HG02588 (cell line): Measurements from ENCODE around the gene USP9Y.

ENCODE experiments used
- ATAC-seq: cut with Tn5 transposase; IDR thresholded peaks from one replicate; pipeline ENCODE4 v1.9.1; 2021; ENCODE audit warnings: mild to moderate bottlenecking, moderate library complexity; ENCODE audit not compliant: unreplicated experiment

USP9Y gene

GRCh38 chrY:12765976-12766375 is 64.9 kb downstream of the USP9Y start:
- no peak for ATAC-seq

DNA sequence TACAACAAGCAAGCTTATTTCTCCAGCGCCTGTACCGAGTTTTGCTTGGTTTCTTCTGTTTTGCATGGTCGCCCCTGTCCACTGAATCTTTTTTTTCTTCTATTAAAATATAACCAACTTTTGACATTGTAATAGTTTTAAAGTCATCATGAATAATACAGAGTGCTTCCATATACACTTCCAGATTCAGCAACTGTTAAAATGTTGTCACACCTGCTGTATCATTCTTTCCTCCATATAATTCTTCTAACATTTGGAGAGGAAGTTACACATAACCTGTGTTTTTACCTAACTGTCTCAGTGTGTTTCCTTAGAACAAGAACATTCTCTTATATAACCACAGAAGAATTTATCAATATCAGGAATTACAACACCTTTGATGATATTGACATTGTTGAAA is 83.5 kb downstream of the USP9Y start:
- no peak for ATAC-seq

GRCh38 chrY:12793999-12794398 is 93.0 kb downstream of the USP9Y start:
- ATAC-seq: no peak

DNA sequence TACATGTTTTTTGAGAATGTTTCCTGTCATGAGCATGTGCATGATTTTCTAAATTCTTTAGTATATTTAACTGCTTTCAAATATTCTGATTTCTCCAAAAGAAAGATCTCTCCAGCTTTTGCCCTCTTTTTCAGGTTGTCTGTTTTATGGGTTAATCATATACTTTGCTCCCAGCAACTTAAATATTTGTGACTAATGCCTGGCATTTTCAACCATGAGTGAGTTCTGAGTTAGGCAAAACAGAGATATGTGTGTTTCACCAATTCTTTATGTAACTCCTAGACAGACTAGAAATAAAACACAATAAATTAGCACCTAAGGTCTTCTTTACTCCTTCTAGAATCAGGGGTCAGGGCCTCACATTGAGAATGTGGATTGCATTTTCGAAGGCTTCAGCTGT is 107.0 kb downstream of the USP9Y start:
- ATAC-seq: no peak

- ATAC-seq: no peak
Observed at GRCh38 chrY:12809034-12809433, 108.0 kb downstream of the USP9Y start.

GRCh38 chrY:12823408-12823807 is 122.4 kb downstream of the USP9Y start:
- no peak for ATAC-seq

GRCh38 chrY:12826791-12827190 is 125.8 kb downstream of the USP9Y start:
- ATAC-seq: no peak

DNA sequence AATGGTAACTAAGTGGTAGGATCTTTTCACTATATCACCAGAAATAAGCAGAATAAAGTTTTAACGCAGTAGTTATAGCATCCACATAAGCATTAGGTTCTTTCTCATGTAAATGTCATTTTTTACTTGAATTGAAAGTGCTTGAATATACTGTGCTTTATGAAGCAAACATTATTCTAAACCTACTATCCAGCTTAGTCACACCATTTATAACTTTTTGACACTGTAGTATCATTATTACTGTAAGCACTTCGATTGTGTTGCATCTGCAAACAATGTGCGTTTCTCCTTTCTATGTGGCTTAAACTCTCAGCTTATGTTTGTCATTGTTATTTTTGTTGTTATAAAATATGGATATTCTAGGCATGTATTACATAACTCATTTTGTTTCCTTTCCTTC is 132.3 kb downstream of the USP9Y start:
- no peak for ATAC-seq

- no peak for ATAC-seq
Observed at GRCh38 chrY:12837550-12837949, 136.5 kb downstream of the USP9Y start.

GRCh38 chrY:12841368-12841767 is 140.3 kb downstream of the USP9Y start:
- no peak for ATAC-seq

DNA sequence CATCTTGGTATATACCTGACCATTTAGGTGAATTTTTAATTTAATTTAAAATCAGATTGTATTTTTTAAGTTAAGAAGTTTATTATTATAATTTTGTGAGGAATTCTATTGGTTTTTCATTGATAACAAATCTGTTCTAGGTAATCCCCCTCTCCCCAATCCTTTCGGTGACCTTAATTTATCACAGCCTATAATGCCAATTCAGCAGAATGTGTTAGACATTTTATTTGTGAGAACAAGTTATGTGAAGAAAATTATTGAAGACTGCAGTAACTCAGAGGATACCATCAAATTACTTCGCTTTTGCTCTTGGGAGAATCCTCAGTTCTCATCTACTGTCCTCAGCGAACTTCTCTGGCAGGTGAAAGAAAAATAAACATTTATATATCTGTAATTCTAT is 145.8 kb downstream of the USP9Y start:
- ATAC-seq: no peak

DNA sequence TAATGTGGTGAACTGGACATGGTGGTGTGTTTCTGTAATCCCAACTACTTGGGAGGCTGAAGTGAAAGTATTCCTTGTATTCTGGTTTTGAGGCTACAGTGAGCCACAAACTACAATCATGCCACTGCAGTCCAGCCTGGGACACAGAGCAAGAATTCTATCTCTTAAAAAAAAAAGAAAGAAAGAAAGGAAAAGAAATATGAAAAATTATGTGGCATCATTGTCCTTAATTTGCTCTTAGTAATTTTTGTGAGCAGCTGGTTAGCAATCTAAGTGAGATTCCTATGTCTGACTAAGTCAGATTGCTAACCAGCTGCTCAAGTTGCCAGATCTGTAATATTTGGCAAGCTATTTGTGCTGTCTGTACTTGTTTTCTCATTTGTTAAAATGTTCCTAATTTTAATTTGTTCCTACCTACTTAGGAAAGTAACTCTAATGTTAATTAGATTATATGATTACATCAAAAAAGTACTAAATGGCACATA is 154.8 kb downstream of the USP9Y start:
- no peak for ATAC-seq

DNA sequence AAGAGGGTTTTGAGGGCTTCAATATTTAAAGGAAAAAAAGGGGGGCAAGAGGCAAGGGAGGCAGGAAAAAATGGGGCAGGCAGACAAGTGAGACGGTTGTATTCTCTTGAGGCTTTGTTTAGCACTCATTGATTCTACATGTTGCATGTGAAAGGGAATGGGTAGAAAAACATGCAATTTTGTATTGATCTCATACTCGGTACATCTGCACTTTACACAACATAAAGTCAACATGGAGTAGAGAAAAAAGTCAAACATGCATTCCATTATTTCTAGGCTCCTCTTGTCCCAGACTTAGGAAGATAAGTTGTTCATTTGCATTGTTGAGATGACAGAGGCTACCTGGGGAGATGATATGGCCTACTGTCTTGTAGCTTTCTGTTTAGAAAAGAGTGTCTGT is 166.9 kb downstream of the USP9Y start:
- no peak for ATAC-seq

- no peak for ATAC-seq
Observed at GRCh38 chrY:12896973-12897372, 195.9 kb downstream of the USP9Y start.

GRCh38 chrY:12898604-12899003 is 197.6 kb downstream of the USP9Y start:
- no peak for ATAC-seq

- ATAC-seq: peak; percentile 86
Observed at GRCh38 chrY:12904618-12905516, 203.8 kb downstream of the USP9Y start, which contains the start of gene DDX3Y. Gene DDX3Y, plus strand, starts transcription at chrY:12904868. Its CDS starts 69 bp downstream, at chrY:12904937.

- peak; percentile 42 for ATAC-seq
Observed at GRCh38 chrY:12905517-12905872, 204.5 kb downstream of the USP9Y start.

DNA sequence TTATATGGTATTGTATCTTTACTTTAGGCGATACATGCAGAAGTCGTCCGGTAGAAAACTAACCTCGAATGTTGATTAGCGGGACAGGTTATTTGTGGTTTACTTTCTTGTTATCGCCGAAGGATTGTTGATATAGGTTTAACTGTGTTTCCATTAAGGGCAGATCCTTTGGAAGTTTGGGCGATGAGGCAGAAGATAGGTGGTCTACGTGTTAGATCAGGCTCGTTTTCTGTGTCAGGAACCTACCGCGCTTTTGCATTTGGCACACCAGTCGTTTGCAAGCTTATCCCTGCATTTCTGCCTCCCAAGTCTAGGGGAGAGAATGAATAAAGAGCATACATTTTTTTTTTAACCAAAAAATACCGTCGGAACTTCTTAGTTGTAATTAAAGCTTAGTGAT is 204.9 kb downstream of the USP9Y start:
- no peak for ATAC-seq
